ENCODE results near the gene GARIN5B. TPM values are rescaled to one million over a fixed set of nuclear protein-coding genes. Genes with fewer than 3 reads are reported as not detected.

GARIN5B gene
- total RNA-seq, 1 experiment from 2014 or later, result not detected

GRCh38 chr19:55304980-55305379 lies 58.1 kb downstream of the GARIN5B start:
- Histone ChIP-seq H3K9me3 (ENCODE audit: low read length) (no peaks in the 10 kb centered on the region), H3K27me3 (ENCODE audit: low read length) (no peaks in the 10 kb centered on the region), H3K4me3 (ENCODE audit: low read length) (no peak overlapping the region), H3K9ac (ENCODE audit: low read length) (no peak overlapping the region), H3K4me2 (ENCODE audit: low read length) (no peak overlapping the region), H2AFZ (ENCODE audit: low read length) (no peak overlapping the region), H3K79me2 (ENCODE audit: low read length) (no peaks in the 10 kb centered on the region), H3F3A (ENCODE audit: low read length, unreplicated experiment) (no peaks in the 10 kb centered on the region), H3K4me1 (ENCODE audit: insufficient read depth, low read length) (peaks cover 7% of the 10 kb centered on the region; the same call in 1 of the 2 replicates), H4K20me1 (ENCODE audit: low read length) (no peaks in the 10 kb centered on the region), H3K27ac (ENCODE audit: low read length) (no peak overlapping the region), H3K9me2 (replicated peaks; ENCODE audit: low read length) (no peaks in the 10 kb centered on the region), H3K36me3 (ENCODE audit: low read depth, low read length) (no peaks in the 10 kb centered on the region)
- BruUV-seq (replicated peaks), result no TSS peak
- intact Hi-C loops (cut with micrococcal nuclease), result loop anchor here (5.0 kb wide), 1 partner anchor 67 kb away; the partner anchor contains the start of gene IL11
- ChIA-PET CTCF (no interaction called here), POLR2A (ENCODE audit: unreplicated experiment) (no interaction called here)
- TF ChIP-seq CTCF (conservative IDR thresholded peaks at IDR 0.05; ENCODE audit: low read depth, low read length) (no peak), EZH2phosphoT487 (IDR thresholded peaks at IDR 0.05; ENCODE audit: borderline replicate concordance, low read length) (no peak), EZH2 (IDR thresholded peaks at IDR 0.05; ENCODE audit: low read length, unreplicated experiment) (no peak)
- ATAC-seq, result no peak
- no peak for DNase-seq

Other genes with a start within 250 kb of the GARIN5B start
- 136 and 180 TPM in 2 replicates for gene PPP1R12C, start 245.6 kb downstream of the GARIN5B start, total RNA-seq (2014; rRNA removed)
- 266 and 317 TPM in 2 replicates for gene TNNT1, start 214.1 kb downstream of the GARIN5B start, total RNA-seq (2014; rRNA removed)
- 32.4 and 40.1 TPM in 2 replicates for gene TNNI3, start 205.5 kb downstream of the GARIN5B start, total RNA-seq (2014; rRNA removed)
- 30.0 and 45.7 TPM in 2 replicates for gene DNAAF3, start 196.6 kb downstream of the GARIN5B start, total RNA-seq (2014; rRNA removed)
- gene SYT5, start 183.0 kb downstream of the GARIN5B start, total RNA-seq (2014; rRNA removed), result 0.40 and 2.5 TPM in 2 replicates
- 8.1 and 10.9 TPM in 2 replicates for gene PTPRH, start 153.8 kb downstream of the GARIN5B start, total RNA-seq (2014; rRNA removed)
- 11.1 and 11.8 TPM in 2 replicates for gene TMEM86B, start 134.5 kb downstream of the GARIN5B start, total RNA-seq (2014; rRNA removed)
- 159 and 221 TPM in 2 replicates for gene PPP6R1, start 104.2 kb downstream of the GARIN5B start, total RNA-seq (2014; rRNA removed)
- 122 and 148 TPM in 2 replicates for gene HSPBP1, start 83.2 kb downstream of the GARIN5B start, total RNA-seq (2014; rRNA removed)
- 5.1 and 8.7 TPM in 2 replicates for gene BRSK1, start 79.3 kb downstream of the GARIN5B start, total RNA-seq (2014; rRNA removed)
- gene TMEM150B, start 37.9 kb downstream of the GARIN5B start, total RNA-seq (2014; rRNA removed), result not detected in 2 replicates
- 21.9 and 36.6 TPM in 2 replicates for gene KMT5C, start 23.4 kb downstream of the GARIN5B start, total RNA-seq (2014; rRNA removed)
- gene COX6B2, start 8.5 kb downstream of the GARIN5B start, total RNA-seq (2014; rRNA removed), result 0.80 and 2.4 TPM in 2 replicates
- 7.5 and 10.7 TPM in 2 replicates for gene IL11, start 7.2 kb upstream of the GARIN5B start, total RNA-seq (2014; rRNA removed)
- not detected in 2 replicates for gene TMEM190, start 13.6 kb upstream of the GARIN5B start, total RNA-seq (2014; rRNA removed)
- gene TMEM238, start 21.0 kb upstream of the GARIN5B start, total RNA-seq (2014; rRNA removed), result 22.1 and 22.8 TPM in 2 replicates
- 550 and 836 TPM in 2 replicates for gene RPL28, start 22.7 kb upstream of the GARIN5B start, total RNA-seq (2014; rRNA removed)
- 2,068 and 2,245 TPM in 2 replicates for gene UBE2S, start 44.5 kb upstream of the GARIN5B start, total RNA-seq (2014; rRNA removed)
- not detected in 2 replicates for gene SHISA7, start 80.0 kb upstream of the GARIN5B start, total RNA-seq (2014; rRNA removed)
- 251 and 270 TPM in 2 replicates for gene ISOC2, start 98.4 kb upstream of the GARIN5B start, total RNA-seq (2014; rRNA removed)
- not detected in 2 replicates for gene C19orf85, start 101.5 kb upstream of the GARIN5B start, total RNA-seq (2014; rRNA removed)
- gene ZNF628, start 113.4 kb upstream of the GARIN5B start, total RNA-seq (2014; rRNA removed), result 11.8 and 24.2 TPM in 2 replicates
- 17.5 and 21.0 TPM in 2 replicates for gene NAT14, start 121.9 kb upstream of the GARIN5B start, total RNA-seq (2014; rRNA removed)
- 0.17 TPM in 1 of 2 replicates, not detected in the other for gene SSC5D, start 125.2 kb upstream of the GARIN5B start, total RNA-seq (2014; rRNA removed)
- not detected in 2 replicates for gene SBK2, start 173.9 kb upstream of the GARIN5B start, total RNA-seq (2014; rRNA removed)
- gene SBK3, start 182.3 kb upstream of the GARIN5B start, total RNA-seq (2014; rRNA removed), result 0.46 TPM in 1 of 2 replicates, not detected in the other
- gene ZNF579, start 217.6 kb upstream of the GARIN5B start, total RNA-seq (2014; rRNA removed), result 13.5 and 26.1 TPM in 2 replicates
- 11.6 and 11.7 TPM in 2 replicates for gene FIZ1, start 236.3 kb upstream of the GARIN5B start, total RNA-seq (2014; rRNA removed)
- 27.7 and 33.1 TPM in 2 replicates for gene ZNF524, start 237.0 kb upstream of the GARIN5B start, total RNA-seq (2014; rRNA removed)
- 5.5 and 8.2 TPM in 2 replicates for gene ZNF865, start 242.4 kb upstream of the GARIN5B start, total RNA-seq (2014; rRNA removed)

Measured in PC-3 (cell line).